GM12892 (cell line): ENCODE data around the gene CCDC195.

Source experiments
- POLR2A ChIP-seq: IDR thresholded peaks from 2 replicates; pipeline ENCODE4 v1.6.1; 2011; ENCODE audit warnings: low read depth, low read length, control low read depth
- POLR2AphosphoS5 ChIP-seq: IDR thresholded peaks from 2 replicates; pipeline ENCODE4 v1.6.1; 2011; ENCODE audit warnings: low read depth, low read length, control low read depth

DNA sequence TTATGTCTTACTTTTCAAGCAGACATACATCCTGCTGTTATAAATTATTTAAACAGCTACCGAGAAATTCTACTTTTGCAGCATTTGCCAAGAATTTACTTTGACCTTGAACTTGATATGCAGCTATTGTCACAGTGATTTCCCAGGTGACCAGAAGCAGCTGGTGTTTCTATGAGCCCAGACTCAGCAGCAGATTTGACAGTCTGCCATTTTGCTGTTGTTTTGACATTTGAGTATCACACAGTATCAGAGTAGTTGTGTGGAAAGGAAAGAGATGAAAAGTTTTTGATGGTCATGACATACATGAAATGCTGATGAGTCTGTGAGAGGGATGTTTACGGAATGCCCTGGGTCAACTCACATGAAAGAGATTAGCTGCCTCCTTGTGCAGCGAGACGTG, 6.6 kb upstream of the CCDC195 start:
- TF ChIP-seq POLR2AphosphoS5: no peak
- no peak for TF ChIP-seq POLR2A
